ENCODE results near the gene MALRD1.

The MALRD1 gene

GRCh38 chr10:19329475-19329874 is 280.9 kb downstream of the MALRD1 start:
- H3K79me2 ChIP-seq (ENCODE audit: low read length): no peaks in the 10 kb centered on the region
- no peaks in the 10 kb centered on the region for H4K20me1 ChIP-seq (ENCODE audit: insufficient read depth, low read length)
- no peaks in the 10 kb centered on the region for H3K4me1 ChIP-seq (ENCODE audit: low read length)
- H3K9ac ChIP-seq (ENCODE audit: low read length): no peak overlapping the region
- no peak overlapping the region for H3K27ac ChIP-seq (ENCODE audit: low read length)
- no peak overlapping the region for H3K4me2 ChIP-seq (ENCODE audit: low read length)
- no peaks in the 10 kb centered on the region for H3K36me3 ChIP-seq (replicated peaks; ENCODE audit: low read depth, low read length)
- H3K27me3 ChIP-seq (ENCODE audit: low read depth, low read length): no peaks in the 10 kb centered on the region
- TF ChIP-seq, protein P1, sequence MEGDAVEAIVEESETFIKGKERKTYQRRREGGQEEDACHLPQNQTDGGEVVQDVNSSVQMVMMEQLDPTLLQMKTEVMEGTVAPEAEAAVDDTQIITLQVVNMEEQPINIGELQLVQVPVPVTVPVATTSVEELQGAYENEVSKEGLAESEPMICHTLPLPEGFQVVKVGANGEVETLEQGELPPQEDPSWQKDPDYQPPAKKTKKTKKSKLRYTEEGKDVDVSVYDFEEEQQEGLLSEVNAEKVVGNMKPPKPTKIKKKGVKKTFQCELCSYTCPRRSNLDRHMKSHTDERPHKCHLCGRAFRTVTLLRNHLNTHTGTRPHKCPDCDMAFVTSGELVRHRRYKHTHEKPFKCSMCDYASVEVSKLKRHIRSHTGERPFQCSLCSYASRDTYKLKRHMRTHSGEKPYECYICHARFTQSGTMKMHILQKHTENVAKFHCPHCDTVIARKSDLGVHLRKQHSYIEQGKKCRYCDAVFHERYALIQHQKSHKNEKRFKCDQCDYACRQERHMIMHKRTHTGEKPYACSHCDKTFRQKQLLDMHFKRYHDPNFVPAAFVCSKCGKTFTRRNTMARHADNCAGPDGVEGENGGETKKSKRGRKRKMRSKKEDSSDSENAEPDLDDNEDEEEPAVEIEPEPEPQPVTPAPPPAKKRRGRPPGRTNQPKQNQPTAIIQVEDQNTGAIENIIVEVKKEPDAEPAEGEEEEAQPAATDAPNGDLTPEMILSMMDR (IDR thresholded peaks at IDR 0.05; ENCODE audit: low read depth, low read length): no peak
- TF ChIP-seq EZH2phosphoT487 (IDR thresholded peaks at IDR 0.05; ENCODE audit: low read depth): no peak
- H3K4me3 ChIP-seq (ENCODE audit: low read length): no peak overlapping the region
- H3K9me3 ChIP-seq (ENCODE audit: insufficient read depth, low read length): no peaks in the 10 kb centered on the region
- H2AFZ ChIP-seq (ENCODE audit: low read depth, low read length): no peak overlapping the region

DNA sequence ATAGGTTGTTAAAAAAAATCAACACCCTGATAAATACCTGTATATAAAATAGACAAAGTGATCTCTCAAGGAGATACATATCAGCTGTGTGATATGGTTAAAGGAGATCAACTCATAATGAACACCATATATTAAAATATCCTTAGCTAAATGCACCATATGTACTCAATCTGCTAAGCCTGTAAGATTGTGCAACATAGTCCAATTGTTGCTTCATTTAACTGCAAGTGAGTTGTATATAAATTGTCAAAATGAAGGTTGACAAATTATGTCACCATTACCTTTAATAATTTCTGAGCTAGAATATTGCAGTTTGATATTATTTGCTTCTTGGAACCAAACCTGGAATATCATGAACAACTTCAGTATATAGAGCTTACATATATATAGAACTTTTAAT is 283.7 kb downstream of the MALRD1 start:
- Histone ChIP-seq H4K20me1 (ENCODE audit: insufficient read depth, low read length) (no peaks in the 10 kb centered on the region), H3K36me3 (replicated peaks; ENCODE audit: low read depth, low read length) (no peaks in the 10 kb centered on the region), H3K4me3 (ENCODE audit: low read length) (no peak overlapping the region), H3K4me2 (ENCODE audit: low read length) (no peak overlapping the region), H2AFZ (ENCODE audit: low read depth, low read length) (no peak overlapping the region), H3K4me1 (ENCODE audit: low read length) (no peaks in the 10 kb centered on the region), H3K9me3 (ENCODE audit: insufficient read depth, low read length) (no peaks in the 10 kb centered on the region), H3K9ac (ENCODE audit: low read length) (no peak overlapping the region), H3K27ac (ENCODE audit: low read length) (no peak overlapping the region), H3K27me3 (ENCODE audit: low read depth, low read length) (no peaks in the 10 kb centered on the region), H3K79me2 (ENCODE audit: low read length) (no peaks in the 10 kb centered on the region)
- TF ChIP-seq EZH2phosphoT487 (IDR thresholded peaks at IDR 0.05; ENCODE audit: low read depth): no peak
- TF ChIP-seq, protein P1 (IDR thresholded peaks at IDR 0.05; ENCODE audit: low read depth, low read length): no peak

DNA sequence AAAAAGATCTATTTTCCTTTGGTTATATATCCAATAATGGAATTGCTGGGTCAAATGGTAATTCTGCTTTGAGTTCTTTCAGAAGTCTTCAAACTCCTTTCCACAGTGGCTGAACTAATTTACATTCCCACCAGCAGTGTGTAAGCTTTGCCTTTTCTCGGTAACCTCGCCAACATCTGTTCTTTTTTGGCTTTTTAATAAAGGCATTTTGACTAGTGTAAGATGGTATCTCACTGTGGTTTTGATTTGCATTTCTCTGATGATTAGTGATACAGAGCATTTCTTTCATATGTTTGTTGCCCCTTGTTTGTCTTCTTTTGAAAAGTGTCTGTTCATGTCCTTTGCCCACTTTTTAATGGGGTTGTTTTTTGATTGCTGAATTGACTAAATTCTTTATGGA is 285.0 kb downstream of the MALRD1 start:
- Histone ChIP-seq H3K27ac (ENCODE audit: low read length) (no peak overlapping the region), H3K27me3 (ENCODE audit: low read depth, low read length) (no peaks in the 10 kb centered on the region), H3K4me3 (ENCODE audit: low read length) (no peak overlapping the region), H3K4me1 (ENCODE audit: low read length) (no peaks in the 10 kb centered on the region), H4K20me1 (ENCODE audit: insufficient read depth, low read length) (no peaks in the 10 kb centered on the region), H3K4me2 (ENCODE audit: low read length) (no peak overlapping the region), H3K9ac (ENCODE audit: low read length) (no peak overlapping the region), H2AFZ (ENCODE audit: low read depth, low read length) (no peak overlapping the region), H3K9me3 (ENCODE audit: insufficient read depth, low read length) (no peaks in the 10 kb centered on the region), H3K36me3 (replicated peaks; ENCODE audit: low read depth, low read length) (no peaks in the 10 kb centered on the region), H3K79me2 (ENCODE audit: low read length) (no peaks in the 10 kb centered on the region)
- TF ChIP-seq, protein P1 (IDR thresholded peaks at IDR 0.05; ENCODE audit: low read depth, low read length): no peak
- TF ChIP-seq EZH2phosphoT487 (IDR thresholded peaks at IDR 0.05; ENCODE audit: low read depth): no peak

DNA sequence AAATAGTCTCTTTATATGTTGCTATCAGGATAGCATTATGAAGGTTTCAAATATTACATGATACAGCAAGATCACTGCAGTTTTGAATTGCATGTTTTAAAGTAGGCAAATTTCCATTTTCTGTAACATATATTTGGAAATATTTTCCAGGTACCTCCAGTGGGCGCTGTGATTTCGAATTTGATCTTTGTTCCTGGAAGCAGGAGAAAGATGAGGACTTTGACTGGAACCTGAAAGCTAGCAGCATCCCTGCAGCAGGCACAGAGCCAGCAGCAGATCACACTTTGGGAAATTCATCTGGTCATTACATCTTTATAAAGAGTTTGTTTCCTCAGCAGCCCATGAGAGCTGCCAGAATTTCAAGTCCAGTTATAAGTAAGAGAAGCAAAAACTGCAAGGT is 299.0 kb downstream of the MALRD1 start:
- Histone ChIP-seq H3K4me2 (ENCODE audit: low read length) (no peak overlapping the region), H3K27ac (ENCODE audit: low read length) (no peak overlapping the region), H3K9me3 (ENCODE audit: insufficient read depth, low read length) (no peaks in the 10 kb centered on the region), H3K4me1 (ENCODE audit: low read length) (no peaks in the 10 kb centered on the region), H3K4me3 (ENCODE audit: low read length) (no peak overlapping the region), H3K9ac (ENCODE audit: low read length) (no peak overlapping the region), H3K79me2 (ENCODE audit: low read length) (no peaks in the 10 kb centered on the region), H4K20me1 (ENCODE audit: insufficient read depth, low read length) (no peaks in the 10 kb centered on the region), H3K36me3 (replicated peaks; ENCODE audit: low read depth, low read length) (no peaks in the 10 kb centered on the region), H3K27me3 (ENCODE audit: low read depth, low read length) (no peaks in the 10 kb centered on the region), H2AFZ (ENCODE audit: low read depth, low read length) (no peak overlapping the region)
- TF ChIP-seq EZH2phosphoT487 (IDR thresholded peaks at IDR 0.05; ENCODE audit: low read depth): no peak
- TF ChIP-seq, protein P1 (IDR thresholded peaks at IDR 0.05; ENCODE audit: low read depth, low read length): no peak

Measured in OCI-LY3 (cell line).